Measurements from ENCODE around the gene USP32. TPM values are rescaled to one million over a fixed set of nuclear protein-coding genes. Genes with fewer than 3 reads are reported as not detected.
"Not testable (repeated sequence)": the region's sequence is repeated elsewhere in the genome, so short reads cannot be mapped to it uniquely, and the experiment has no call there.

The USP32 gene, protein sequence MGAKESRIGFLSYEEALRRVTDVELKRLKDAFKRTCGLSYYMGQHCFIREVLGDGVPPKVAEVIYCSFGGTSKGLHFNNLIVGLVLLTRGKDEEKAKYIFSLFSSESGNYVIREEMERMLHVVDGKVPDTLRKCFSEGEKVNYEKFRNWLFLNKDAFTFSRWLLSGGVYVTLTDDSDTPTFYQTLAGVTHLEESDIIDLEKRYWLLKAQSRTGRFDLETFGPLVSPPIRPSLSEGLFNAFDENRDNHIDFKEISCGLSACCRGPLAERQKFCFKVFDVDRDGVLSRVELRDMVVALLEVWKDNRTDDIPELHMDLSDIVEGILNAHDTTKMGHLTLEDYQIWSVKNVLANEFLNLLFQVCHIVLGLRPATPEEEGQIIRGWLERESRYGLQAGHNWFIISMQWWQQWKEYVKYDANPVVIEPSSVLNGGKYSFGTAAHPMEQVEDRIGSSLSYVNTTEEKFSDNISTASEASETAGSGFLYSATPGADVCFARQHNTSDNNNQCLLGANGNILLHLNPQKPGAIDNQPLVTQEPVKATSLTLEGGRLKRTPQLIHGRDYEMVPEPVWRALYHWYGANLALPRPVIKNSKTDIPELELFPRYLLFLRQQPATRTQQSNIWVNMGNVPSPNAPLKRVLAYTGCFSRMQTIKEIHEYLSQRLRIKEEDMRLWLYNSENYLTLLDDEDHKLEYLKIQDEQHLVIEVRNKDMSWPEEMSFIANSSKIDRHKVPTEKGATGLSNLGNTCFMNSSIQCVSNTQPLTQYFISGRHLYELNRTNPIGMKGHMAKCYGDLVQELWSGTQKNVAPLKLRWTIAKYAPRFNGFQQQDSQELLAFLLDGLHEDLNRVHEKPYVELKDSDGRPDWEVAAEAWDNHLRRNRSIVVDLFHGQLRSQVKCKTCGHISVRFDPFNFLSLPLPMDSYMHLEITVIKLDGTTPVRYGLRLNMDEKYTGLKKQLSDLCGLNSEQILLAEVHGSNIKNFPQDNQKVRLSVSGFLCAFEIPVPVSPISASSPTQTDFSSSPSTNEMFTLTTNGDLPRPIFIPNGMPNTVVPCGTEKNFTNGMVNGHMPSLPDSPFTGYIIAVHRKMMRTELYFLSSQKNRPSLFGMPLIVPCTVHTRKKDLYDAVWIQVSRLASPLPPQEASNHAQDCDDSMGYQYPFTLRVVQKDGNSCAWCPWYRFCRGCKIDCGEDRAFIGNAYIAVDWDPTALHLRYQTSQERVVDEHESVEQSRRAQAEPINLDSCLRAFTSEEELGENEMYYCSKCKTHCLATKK (N-terminal part only)
- 44.3 TPM for polyA plus RNA-seq (2013, experiment 1 of 2; ENCODE audit: insufficient read length)
- polyA plus RNA-seq (2013, experiment 2 of 2; ENCODE audit: insufficient read length): 39.2 TPM

DNA sequence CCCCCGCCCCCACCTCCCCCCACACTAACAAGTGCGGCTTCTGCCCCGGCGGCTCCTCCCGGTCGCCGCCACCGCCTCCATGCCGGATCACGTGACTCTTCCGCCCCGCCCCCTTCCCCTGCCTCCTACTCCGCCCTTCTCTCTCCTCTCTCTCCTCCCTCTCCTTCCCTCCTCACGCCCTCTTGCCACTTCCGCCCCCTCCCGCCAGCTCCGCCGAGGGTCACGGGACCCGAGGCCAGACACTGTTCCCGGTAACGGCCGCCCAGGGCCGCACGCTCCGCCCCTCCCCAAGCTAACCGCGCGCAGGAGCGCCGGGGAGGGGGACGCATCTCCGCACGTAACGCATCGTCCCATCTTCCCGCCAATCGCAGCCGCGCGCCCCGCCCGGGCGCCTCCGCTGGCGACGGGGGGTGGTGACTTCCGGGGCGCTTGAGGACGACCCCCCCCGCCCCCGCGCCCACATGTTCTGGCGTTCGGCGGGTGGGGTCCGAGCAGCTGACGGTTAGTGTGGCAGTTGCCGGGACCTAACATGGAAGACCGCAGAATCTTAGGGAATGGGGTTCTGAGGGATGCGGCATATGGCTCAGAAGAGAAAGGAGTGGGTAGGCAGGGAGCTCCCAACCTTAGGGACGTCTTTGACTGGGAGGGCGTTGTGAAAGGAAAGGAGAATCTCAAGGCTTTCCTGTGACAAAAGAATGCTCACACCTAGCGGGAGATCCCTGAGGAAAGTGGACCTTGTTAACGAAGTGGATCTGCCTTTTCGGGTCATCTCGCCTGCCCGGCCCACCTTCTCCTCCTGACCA, at the start of gene USP32:
USP32 (minus strand) TSS at position 92 of the 803 bp plus-strand sequence. CDS start 194 bp downstream, outside the sequence.
- peak; percentile 99 for DNase-seq

DNA sequence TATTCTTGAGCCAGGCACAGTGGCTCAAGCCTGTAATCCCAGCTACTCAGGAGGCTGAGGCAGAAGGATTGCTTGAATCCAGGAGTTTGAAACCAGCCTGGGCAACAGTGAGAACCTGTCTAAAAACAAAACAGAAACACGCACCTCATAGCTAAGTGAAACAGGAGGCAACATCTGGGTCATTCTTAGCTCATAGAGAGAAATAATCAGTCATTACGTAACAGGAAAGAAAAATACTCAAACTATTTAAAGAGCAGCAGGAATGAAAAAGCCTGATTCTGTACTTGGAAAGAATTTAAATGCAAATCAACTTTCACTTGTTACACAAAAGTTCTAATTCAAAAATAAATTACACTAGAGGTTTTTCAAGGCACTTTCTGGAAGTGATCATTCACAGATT, 47.6 kb upstream of the USP32 start:
- peak; percentile 28 for DNase-seq

DNA sequence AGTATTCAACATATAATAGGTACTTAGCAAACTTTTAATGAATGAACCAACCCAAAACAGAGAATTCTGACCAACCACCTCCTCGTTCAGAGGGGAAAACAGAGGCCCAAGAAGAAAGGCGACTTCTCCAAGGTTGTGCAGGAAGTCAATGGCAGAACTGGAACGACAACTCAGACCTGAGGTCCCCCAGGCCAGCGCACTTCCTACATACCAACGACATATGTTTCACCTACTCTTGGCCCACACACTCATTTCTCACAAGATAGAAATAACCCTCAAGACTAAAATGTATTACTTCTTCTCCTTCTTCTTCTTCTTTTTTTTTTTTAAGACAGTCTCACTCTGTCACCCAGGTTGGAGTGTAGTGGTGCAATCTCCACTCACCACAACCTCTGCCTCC, 44.7 kb upstream of the USP32 start:
- DNase-seq: no peak

DNA sequence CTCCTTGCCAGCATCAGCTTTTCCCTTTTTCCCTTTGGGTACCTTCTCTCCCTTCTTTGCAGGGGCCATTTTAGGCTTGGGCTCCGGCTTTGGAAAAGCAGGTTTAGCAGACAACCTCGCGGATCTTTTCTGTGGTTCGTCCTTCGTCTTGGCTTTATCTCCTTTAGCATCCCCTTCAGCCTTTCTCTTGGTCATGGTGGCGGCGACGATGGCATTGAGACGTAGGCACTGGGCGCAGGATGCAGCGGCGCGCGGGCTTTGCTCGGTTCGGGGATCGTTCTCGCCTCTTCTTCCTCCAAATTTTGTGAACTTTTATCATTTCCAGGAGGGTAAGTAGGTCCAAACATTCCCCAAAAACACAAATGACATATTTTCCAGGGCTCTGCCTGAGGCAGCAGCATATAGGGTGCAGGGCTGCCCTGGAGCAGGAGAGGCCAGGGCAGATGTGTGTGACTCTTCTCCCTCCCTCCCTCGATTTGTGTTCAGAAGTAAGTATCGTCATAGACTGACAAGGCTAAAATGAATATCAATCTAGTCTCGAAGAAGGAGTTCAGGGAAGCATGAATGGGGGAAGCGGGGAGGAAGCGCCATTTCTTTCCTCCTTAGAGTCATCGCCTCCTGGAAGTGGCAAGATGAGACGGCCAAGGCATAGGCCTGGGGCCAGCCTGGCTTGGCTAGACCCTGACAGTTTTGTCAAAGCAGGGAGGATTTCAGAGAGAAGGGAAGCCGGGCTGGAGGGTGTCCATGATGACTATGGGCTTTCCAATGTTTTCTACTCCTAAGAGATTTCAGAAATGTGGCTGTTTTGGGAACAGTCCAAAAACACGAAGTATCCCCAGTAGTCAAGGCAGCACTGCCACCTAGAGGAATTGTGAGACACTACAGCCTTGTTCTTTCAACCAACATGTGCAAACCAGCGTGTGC, 43.6 kb upstream of the USP32 start:
- peak; percentile 91 for DNase-seq

DNA sequence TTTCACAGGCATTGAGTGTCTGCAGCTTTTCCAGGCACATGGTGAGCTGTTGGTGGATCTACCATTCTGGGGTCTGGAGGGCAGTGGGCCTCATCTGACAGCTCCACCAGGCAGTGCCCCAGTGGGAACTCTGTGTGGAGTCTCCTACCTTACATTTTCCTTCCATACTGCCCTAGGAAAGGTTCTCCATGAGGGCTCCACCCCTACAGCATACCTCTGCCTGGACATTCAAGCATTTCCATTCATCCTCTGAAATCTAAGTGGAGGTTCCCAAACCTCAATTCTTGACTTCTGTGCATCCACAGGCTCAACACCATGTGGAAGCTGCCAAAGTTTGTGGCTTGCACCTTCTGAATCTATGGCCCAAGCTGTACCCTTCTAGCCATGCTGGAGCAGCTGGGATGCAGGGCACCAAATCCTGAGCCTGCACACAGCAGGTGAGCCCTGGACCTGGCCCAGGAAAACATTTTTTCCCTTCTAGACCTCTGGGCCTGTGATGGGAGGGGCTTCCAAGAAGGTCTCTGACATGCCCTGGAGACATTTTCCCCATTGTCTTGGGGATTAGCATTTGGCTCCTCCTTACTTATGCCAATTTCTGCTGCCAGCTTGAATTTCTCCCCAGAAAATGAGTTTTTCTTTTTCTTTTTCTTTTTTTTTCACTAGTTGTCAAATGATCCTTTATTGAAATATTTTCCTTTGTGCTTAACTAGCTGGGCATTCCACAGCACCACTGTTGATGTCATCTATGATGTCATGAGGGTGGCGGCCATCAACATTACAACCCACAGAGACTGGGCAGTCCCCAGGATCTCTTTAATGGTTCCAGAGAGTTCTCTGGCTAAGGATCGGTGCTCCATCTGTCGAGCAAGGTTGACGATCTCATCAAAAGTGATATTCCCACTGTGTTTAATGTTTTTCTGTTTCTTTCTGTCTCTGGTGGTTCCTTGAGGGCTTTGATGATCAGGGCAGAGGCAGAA, 41.4 kb upstream of the USP32 start:
- DNase-seq: not testable (repeated sequence)

DNA sequence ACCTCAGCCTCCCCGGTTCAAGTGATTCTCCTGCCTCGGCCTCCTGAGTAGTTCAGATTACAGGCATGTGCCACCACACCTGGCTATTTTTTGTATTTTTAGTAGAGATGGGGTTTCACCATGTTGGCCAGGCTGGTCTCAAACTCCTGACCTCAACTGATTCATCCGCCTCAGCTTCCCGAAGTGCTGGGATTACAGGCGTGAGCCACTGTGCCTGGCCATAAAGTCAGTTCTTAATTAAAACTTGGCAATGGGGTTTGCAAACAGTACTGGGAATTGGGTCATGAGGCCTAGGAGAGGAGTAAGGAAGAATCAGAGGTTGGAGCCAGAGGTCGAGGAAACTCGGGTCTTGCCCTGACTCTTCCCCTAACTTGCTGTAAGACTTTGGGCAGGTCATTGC, 38.6 kb upstream of the USP32 start:
- not testable (repeated sequence) for DNase-seq

DNA sequence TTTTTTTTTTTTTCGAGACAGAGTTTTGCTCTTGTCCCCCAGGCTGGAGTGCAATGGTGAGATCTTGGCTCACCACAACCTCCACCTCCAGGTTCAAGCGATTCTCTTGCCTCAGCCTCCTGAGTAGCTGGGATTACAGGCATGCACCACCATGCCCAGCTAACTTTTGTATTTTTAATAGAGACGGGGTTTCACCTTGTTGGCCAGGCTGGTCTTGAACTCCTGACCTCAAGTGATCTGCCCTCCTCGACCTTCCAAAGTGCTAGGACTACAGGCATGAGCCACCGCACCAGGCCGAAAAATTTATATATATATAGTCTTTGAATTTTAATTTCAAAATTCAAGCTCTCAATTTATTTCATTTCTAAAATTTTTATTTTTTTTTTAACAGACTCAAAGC, 36.6 kb upstream of the USP32 start:
- DNase-seq: not testable (repeated sequence)

DNA sequence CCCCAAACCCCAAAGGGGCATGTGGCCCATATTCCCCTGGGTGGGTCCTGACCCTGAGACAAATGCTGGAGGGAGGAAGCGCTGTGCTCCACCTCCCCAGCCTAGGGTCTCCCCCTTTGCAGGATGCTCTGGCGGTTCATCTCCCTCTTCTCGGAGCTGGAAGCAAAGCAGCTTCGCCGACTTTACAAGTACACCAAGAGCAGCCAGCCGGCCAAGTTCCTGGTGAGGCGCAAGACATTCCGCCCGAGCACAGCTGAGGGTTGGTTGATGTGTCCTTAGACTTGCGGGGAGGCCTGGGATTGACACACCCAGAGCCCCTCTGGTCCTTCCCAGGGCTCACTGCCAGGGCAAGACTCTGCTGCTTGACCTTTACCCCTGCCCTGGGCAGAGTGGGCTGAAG, 34.7 kb upstream of the USP32 start:
- no peak for DNase-seq

DNA sequence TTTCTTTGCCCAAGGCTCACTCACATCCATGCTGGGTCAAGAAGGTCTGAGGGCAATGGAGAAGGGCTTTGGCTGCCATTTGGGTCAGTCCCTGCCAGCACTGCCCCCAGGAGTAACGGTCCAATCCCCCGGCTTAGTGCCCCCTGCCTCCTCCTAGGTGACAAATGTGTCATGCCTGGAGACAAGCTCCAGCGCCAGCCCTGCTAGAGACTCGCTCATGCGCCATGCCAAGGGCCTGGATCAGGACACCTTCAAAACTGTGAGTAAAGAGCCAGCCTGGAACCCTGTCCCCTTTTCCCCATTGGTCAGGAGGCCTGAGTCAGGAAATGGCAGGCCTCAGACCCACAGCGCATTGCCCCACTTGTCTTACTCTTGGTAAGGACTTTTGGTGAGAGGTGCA, 33.7 kb upstream of the USP32 start:
- no peak for DNase-seq

DNA sequence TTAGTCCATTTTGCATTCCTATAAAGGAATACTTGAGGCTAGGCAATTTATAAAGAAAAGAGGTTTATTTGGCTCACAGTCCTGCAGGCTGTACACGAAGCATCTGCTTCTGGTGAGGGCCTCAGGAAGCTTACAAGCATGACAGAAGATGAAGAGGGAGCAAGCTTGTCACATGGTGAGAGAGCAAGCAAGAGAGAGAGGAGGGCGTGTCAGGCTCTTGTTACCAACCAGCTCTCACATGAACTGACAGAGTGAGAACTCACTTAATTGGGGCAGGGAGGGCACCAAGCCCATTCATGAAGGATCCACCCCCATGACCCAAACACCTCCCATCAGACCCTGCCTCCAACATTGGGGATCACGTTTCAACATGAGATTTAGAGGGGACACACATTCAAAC, 31.9 kb upstream of the USP32 start:
- DNase-seq: no peak

DNA sequence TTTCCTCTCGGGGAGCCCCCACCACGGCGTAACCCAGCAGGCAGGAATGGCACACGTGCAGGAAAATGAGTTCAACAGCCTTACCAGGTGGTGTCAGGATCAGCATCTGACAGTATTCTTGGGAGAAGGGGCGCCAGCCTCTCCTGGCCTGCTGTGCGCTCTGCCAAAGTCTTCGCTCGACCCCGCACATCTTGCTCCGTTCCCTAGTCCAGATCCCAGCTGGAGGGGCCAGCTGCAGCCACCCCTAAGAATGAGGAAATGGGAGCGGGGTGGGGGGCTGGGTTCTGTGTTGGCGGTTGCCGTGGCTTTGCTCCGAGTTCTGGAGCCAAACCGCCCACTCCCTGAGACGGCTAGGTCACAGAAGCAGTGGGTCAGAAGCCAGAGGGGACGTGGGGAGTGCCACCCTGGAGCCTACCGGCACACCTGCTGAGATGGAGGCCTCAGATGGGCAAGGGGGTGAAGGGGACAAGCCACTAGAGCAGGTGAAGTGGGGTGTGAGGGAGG, 30.3 kb upstream of the USP32 start, which contains the start of gene CHCT1:
CHCT1 (plus strand) TSS at position 328 of the 504 bp plus-strand sequence; CDS start at position 432, 104 bp downstream.
- DNase-seq: no peak

DNA sequence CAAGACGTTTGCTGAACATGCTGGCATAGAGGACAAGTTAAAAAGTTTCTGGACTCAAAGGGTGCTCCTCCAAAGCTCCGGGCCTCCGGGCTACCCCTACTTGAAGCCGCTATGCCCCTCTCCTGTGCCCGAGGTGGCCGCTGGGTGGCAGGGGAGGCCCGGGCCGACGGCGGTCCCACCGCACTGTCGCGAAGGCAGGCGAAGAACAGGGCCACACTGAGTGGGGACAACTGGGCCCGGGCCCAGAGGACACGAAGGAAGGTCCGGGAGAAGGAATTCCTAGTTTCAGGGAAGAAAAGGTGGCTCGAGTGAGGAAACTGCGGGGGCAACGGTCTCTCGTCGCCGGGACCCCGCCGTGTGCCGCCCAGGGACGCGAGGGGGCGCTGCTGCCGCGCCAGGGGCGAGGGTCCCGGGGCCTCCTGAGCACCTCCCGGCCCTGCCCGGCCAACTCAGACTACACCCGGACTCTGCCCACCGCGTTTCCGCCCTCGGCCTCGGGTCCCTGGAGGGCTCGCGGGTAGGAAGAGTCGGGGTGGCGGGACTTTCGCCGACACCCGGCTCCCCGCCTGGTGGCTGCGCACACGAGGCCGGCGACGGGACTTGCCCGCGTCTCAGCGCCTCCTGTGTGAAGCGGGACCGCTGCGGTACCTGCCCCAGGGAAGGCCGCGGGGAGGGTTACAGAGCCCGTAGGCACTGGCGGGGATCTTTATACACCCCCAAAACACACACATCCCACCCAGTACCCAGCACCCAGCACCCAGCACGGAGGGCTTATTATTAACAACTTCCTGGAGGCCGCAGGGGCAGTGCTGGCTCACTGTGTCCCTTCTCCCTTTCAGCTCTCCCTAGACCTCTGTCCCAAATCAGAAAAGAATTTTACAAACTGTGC, 29.6 kb upstream of the USP32 start:
- DNase-seq: peak; percentile 64

DNA sequence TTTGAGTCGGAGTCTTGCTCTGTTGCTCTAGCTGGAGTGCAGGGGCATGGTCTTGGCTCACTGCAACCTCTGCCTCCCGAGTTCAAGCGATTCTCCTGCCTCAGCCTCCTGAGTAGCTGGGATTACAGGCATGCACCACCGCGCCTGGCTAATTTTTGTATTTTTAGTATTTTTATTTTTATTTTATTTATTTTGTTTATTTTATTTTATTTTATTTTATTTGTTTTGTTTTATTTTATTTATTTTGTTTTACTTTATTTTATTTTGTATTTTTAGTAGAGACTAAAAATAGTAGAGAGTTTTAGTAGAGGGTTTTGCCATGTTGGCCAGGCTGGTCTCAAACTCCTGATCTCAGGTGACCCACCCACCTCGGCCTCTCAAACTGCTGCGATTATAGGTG, 27.9 kb upstream of the USP32 start:
- not testable (repeated sequence) for DNase-seq

DNA sequence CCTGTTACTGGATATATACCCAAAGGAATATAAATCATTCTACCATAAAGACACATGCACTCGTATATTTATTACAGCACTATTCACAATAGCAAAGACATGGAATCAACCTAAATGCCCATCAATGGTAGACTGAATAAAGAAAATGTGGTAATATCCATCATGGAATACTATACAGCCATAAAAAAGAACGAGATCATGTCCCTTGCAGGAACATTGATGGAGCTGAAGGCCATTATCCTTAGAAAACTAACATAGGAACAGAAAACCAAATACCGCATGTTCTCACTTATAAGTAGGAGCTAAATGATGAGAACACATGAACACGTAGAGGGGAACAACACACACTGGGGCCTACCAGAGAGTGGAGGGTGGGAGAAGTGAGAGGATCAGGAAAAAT, 27.1 kb upstream of the USP32 start:
- DNase-seq: not testable (repeated sequence)

DNA sequence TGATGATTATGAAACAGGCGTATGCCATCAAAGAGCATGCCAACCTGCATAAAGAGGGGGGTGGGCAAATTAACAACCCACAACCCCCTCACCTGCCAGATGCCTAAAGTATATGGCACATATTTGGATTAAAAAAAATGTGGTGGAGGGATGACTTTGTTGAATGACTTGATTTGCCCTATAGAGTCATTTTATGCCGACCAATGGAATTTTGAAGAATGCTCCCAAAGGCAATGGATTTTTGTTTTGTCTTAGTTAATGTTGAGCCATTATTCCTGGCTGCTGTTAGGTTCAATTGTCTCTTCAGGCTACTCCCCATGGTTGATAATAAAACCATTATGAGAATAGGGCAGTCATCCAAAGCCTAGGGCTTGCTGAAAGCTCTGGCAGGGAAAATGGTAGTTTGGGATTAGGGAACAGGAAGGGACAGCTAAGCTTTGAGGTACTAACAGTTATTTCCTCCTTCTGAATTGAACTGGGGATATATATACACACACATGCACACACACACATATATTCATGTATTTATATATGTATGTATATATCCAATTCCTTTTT, 24.5 kb upstream of the USP32 start:
- DNase-seq: no peak

DNA sequence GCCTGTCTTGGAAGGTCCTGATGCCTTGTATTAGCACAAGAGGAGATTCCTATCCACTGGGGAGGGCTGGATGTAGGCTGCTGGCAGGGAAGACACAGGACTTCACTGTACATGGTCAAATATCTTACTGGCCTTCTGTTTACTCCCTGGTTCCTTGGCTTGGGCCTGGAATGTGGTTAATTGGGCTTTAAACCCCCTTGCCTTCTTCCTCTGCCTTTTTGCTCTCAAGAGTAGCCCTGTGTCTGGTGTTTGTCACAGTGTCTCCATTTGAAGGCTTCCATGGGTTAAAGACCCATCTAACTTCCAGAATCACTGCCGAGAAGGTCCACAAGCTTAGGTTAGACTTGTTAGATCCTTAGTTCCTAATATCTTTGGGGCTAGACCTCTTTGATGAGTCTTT, 23.2 kb upstream of the USP32 start:
- no peak for DNase-seq

DNA sequence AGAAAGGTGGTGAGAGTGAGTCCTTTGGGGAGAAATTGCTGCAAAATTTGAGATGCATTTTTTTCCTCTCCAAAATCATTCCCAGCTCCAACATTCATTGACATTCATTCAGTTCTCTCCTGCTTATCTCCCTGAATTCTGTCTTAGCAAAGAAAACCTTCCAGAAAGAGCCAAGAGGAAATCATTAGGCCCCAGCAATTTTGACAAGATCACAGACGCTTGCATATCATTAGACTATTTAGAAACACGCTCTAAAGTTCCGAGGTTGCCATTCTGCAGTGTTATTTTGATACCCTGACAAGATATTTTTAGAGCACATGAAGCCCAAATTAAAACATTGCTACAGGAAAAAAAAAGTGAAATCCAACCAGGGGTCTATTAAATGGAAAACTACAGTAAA, 20.8 kb upstream of the USP32 start:
- DNase-seq: no peak

DNA sequence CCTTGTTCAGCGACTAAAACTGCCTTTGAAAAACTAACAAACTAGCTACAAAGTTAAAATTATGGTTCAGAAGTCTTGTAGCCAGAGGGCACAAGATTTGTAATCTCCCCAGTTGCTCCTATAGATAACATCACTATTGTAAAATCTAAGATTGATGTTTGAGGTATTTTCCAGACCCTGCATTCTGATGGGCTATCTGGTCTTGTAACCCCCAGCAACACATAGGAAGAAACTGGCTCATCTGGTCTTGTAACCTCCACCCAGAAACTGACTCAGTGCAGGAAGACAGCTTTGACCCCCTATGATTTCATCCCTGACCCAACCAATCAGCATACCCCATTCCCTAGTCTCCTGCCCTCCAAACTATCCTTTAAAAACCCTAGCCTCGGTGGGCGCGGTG, 18.1 kb upstream of the USP32 start:
- no peak for DNase-seq
